SH-SY5Y (cell line): Measurements from ENCODE around the gene SF1.

Experiments used
- GATA2 ChIP-seq: IDR thresholded peaks from 2 replicates; pipeline ENCODE4 v1.6.1; 2011; ENCODE audit warnings: mild to moderate bottlenecking, low read depth, low read length
- GATA3 ChIP-seq: IDR thresholded peaks from 2 replicates; pipeline ENCODE4 v1.6.1; 2011; ENCODE audit warnings: low read depth, mild to moderate bottlenecking, low read length, moderate library complexity

GRCh38 chr11:64743591-64744543 lies 34.5 kb downstream of the SF1 start, which contains the start of gene RASGRP2:
- no peak for TF ChIP-seq GATA2
- TF ChIP-seq GATA3, result no peak
